HepG2 (cell line): Measurements from ENCODE around the gene TTC16. TPM values are rescaled to one million over a fixed set of nuclear protein-coding genes. Genes with fewer than 3 reads are reported as not detected.

ENCODE experiments used
- AGO2 ChIP-seq: fragments of 200-400 bp; formaldehyde crosslinking; optimal IDR thresholded peaks from 2 replicates; pipeline ENCODE3; 2017; ENCODE audit warnings: mild to moderate bottlenecking, low read depth, low read length, moderate library complexity
- CBX5 ChIP-seq: sonication (generic); formaldehyde crosslinking; IDR thresholded peaks from 2 replicates; pipeline ENCODE4 v1.4.0; 2020; ENCODE audit warnings: missing genetic modification reagents, borderline replicate concordance
- CHCHD3 ChIP-seq: sonication (generic); formaldehyde crosslinking; IDR thresholded peaks from 2 replicates; pipeline ENCODE4 v1.8.0; 2022; ENCODE audit warnings: mild to moderate bottlenecking, missing genetic modification reagents, moderate library complexity
- HMG20A ChIP-seq: IDR thresholded peaks from 2 replicates; pipeline ENCODE4 v1.6.1; 2016; ENCODE audit warnings: borderline replicate concordance
- ISL2 ChIP-seq: sonication (generic); formaldehyde crosslinking; IDR thresholded peaks from 2 replicates; pipeline ENCODE4 v1.5.0; 2020; ENCODE audit warnings: missing genetic modification reagents
- KDM5A ChIP-seq: fragments of 200-600 bp; sonication (generic); IDR thresholded peaks from 2 replicates; pipeline ENCODE4 v1.7.0; 2018; ENCODE audit warnings: antibody characterized with exemption, mild to moderate bottlenecking, low read length, borderline replicate concordance
- KLF12 ChIP-seq: sonication (generic); formaldehyde crosslinking; IDR thresholded peaks from 2 replicates; pipeline ENCODE4 v1.4.0; 2020; ENCODE audit warnings: missing genetic modification reagents, borderline replicate concordance
- MIER3 ChIP-seq: IDR thresholded peaks from 2 replicates; pipeline ENCODE4 v1.6.1; 2016; ENCODE audit warnings: missing compliant biosample characterization, borderline replicate concordance
- PHF8 ChIP-seq: sonication (generic); formaldehyde crosslinking; IDR thresholded peaks from 2 replicates; pipeline ENCODE4 v1.5.0; 2020; ENCODE audit warnings: missing genetic modification reagents
- POLR2A ChIP-seq, 2 experiments: IDR thresholded peaks; 2 replicates each; pipeline ENCODE4 v1.6.1; 2011; ENCODE audit warnings: low read depth in 2 of 2, low read length in 2 of 2, mild to moderate bottlenecking in 1 of 2, moderate library complexity in 1 of 2; ENCODE audit not compliant: insufficient read depth in 1 of 2
- TMF1 ChIP-seq: sonication (generic); formaldehyde crosslinking; IDR thresholded peaks from 2 replicates; pipeline ENCODE4 v1.8.1; 2022; ENCODE audit warnings: low read depth, missing genetic modification reagents
- ZFX ChIP-seq: sonication (generic); formaldehyde crosslinking; IDR thresholded peaks from 2 replicates; pipeline ENCODE4 v1.4.0; 2020; ENCODE audit warnings: mild to moderate bottlenecking, low read depth, missing genetic modification reagents, moderate library complexity
- ZNF572 ChIP-seq: sonication (generic); formaldehyde crosslinking; IDR thresholded peaks from 2 replicates; pipeline ENCODE4 v1.5.1; 2020; ENCODE audit warnings: mild to moderate bottlenecking, missing genetic modification reagents
- ZNF605 ChIP-seq: sonication (generic); formaldehyde crosslinking; IDR thresholded peaks from 2 replicates; pipeline ENCODE4 v1.8.0; 2022; ENCODE audit warnings: mild to moderate bottlenecking, missing genetic modification reagents
- ZNF672 ChIP-seq: sonication (generic); formaldehyde crosslinking; IDR thresholded peaks from 2 replicates; pipeline ENCODE4 v1.8.1; 2022; ENCODE audit warnings: missing genetic modification reagents
- ZSCAN31 ChIP-seq: sonication (generic); formaldehyde crosslinking; IDR thresholded peaks from 2 replicates; pipeline ENCODE4 v1.5.0; 2020; ENCODE audit warnings: low read depth, mild to moderate bottlenecking, missing genetic modification reagents
- polyA plus RNA-seq, 8 experiments: library from polyadenylated mRNA; depleted of rRNA in 3 of 8; stranded (reverse) in 7 of 8; unstranded in 1 of 8; fragments of >200 nt; fragmentation: Illumina TruSeq in 4 of 8; extraction: Trizol in 4 of 8; gene quantifications; 2 replicates each; pipeline versions ENCODE4 v1.2.1 to v1.2.3, GENCODE V29; 2011 to 2016; ENCODE audit warnings: low read depth in 4 of 8, missing spikeins in 1 of 8, mixed read lengths in 1 of 8; ENCODE audit not compliant: insufficient read depth in 1 of 8
- total RNA-seq, 5 experiments: library from RNA; depleted of rRNA; stranded (reverse); fragments of >200 nt; fragmentation: Illumina TruSeq; extraction: Trizol; gene quantifications; 2 replicates each; pipeline ENCODE4 v1.2.3, GENCODE V29; 2016; ENCODE audit warnings: low read depth in 1 of 5
- TF ChIP-seq, protein P1 (sequence below): sonication (generic); formaldehyde crosslinking; IDR thresholded peaks from 2 replicates; pipeline ENCODE4 v1.8.1; 2022; ENCODE audit warnings: low read depth, mild to moderate bottlenecking, missing genetic modification reagents
- TF ChIP-seq, protein P2 (sequence below): sonication (generic); formaldehyde crosslinking; IDR thresholded peaks from 2 replicates; pipeline ENCODE4 v1.5.1; 2020; ENCODE audit warnings: mild to moderate bottlenecking, missing genetic modification reagents

Gene TTC16
- total and polyA plus RNA-seq, 2 of the 13 experiments (the other 11 are each of a cell fraction or from before 2014, with no cell fraction given), result not detected

DNA sequence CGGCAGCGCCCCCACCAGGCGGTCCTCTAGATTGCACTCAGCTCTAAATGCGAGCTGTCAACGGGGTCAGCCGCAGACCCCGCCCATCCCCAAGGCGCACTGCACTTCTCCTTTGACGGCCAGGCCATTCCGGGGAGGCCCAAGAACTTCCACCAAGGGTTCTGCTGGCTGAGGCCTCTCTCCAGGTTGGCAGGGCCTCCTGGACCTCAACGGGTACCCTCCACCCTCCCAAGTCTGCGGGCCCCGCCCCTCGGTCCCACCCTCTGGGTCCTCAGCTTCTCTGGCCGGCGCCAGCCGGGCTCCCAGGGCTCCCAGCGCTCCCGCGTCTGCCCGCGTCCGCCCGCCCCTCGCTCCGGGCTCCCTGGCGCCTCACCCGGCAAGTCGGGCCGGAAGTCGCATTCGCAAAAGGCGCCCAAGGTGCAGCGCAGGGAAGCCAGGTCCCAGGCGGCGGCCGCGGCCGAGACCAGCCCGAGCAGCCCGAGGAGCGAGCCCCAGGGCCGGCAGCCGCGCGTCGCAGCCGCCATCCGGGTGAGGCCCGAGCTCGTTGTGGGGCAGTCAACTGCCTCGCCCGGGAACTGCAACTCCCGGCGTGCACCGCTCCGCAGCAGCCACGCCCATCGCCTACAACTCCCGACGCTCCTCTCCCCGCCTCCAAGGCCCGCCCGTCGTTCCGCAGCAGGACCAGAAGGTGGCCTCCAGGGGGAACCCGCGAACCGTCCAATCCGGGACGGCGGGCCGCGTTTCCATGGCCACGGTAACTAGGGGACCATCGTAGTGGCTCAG is 19.1 kb downstream of the TTC16 start, which contains the start of gene TOR2A (continued):
- no peak for TF ChIP-seq HMG20A (CRISPR knock-in tag)
- TF ChIP-seq KLF12, result peak; percentile 87; the same call in 1 of the 2 replicates
- peak; percentile 94 for TF ChIP-seq ZFX
- TF ChIP-seq TMF1 (CRISPR knock-in tag), result 0 out of 2 replicates have a peak, but pooled peaks have one; percentile 76
- no peak for TF ChIP-seq ZNF672 (CRISPR knock-in tag)
- TF ChIP-seq PHF8 (CRISPR knock-in tag), result peak; percentile 63
- peak; percentile 71; the same call in 1 of the 2 replicates for TF ChIP-seq CBX5 (CRISPR knock-in tag)
- TF ChIP-seq ZNF572, result no peak
- TF ChIP-seq ZNF605 (CRISPR knock-in tag), result no peak
- peak; percentile 21; the same call in 1 of the 2 replicates for TF ChIP-seq ISL2 (CRISPR knock-in tag)
- peak; percentile 51 to 70 for TF ChIP-seq POLR2A (IDR thresholded peaks at IDR 0.05; ENCODE audit: insufficient read depth in 1 of 2, low read depth in 2 of 2, low read length in 2 of 2)
- TF ChIP-seq KDM5A, result 0 out of 2 replicates have a peak, but pooled peaks have one; percentile 54
- TF ChIP-seq, protein P1, sequence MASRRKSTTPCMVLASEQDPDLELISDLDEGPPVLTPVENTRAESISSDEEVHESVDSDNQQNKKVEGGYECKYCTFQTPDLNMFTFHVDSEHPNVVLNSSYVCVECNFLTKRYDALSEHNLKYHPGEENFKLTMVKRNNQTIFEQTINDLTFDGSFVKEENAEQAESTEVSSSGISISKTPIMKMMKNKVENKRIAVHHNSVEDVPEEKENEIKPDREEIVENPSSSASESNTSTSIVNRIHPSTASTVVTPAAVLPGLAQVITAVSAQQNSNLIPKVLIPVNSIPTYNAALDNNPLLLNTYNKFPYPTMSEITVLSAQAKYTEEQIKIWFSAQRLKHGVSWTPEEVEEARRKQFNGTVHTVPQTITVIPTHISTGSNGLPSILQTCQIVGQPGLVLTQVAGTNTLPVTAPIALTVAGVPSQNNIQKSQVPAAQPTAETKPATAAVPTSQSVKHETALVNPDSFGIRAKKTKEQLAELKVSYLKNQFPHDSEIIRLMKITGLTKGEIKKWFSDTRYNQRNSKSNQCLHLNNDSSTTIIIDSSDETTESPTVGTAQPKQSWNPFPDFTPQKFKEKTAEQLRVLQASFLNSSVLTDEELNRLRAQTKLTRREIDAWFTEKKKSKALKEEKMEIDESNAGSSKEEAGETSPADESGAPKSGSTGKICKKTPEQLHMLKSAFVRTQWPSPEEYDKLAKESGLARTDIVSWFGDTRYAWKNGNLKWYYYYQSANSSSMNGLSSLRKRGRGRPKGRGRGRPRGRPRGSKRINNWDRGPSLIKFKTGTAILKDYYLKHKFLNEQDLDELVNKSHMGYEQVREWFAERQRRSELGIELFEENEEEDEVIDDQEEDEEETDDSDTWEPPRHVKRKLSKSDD (CRISPR knock-in tag), result no peak
- peak; percentile 60; the same call in 1 of the 2 replicates for TF ChIP-seq MIER3 (CRISPR knock-in tag)
- TF ChIP-seq CHCHD3 (CRISPR knock-in tag), result no peak
- TF ChIP-seq ZSCAN31 (CRISPR knock-in tag), result no peak; the same call in 1 of the 2 replicates
- no peak for TF ChIP-seq AGO2
- TF ChIP-seq, protein P2, sequence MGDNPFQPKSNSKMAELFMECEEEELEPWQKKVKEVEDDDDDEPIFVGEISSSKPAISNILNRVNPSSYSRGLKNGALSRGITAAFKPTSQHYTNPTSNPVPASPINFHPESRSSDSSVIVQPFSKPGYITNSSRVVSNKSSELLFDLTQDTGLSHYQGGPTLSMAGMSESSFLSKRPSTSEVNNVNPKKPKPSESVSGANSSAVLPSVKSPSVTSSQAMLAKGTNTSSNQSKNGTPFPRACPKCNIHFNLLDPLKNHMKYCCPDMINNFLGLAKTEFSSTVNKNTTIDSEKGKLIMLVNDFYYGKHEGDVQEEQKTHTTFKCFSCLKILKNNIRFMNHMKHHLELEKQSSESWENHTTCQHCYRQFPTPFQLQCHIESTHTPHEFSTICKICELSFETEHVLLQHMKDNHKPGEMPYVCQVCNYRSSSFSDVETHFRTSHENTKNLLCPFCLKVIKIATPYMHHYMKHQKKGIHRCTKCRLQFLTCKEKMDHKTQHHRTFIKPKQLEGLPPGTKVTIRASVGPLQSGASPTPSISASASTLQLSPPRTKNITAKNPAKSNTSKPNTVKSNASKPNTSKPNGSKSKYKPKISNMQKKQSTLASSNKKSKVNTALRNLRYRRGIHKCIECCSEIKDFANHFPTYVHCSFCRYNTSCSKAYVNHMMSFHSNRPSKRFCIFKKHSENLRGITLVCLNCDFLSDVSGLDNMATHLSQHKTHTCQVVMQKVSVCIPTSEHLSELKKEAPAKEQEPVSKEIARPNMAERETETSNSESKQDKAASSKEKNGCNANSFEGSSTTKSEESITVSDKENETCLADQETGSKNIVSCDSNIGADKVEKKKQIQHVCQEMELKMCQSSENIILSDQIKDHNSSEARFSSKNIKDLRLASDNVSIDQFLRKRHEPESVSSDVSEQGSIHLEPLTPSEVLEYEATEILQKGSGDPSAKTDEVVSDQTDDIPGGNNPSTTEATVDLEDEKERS (CRISPR knock-in tag), result no peak
